Hepatocyte (in vitro differentiated cells): ENCODE results near the gene SORD. TPM values are rescaled to one million over a fixed set of nuclear protein-coding genes. Genes with fewer than 3 reads are reported as not detected.

Source experiments
- DNase-seq: peaks from one replicate; pipeline ENCODE4 v3.0.0-alpha.2; 2016; ENCODE audit warnings: low spot score
- H2AFZ ChIP-seq: fragments of 200-600 bp; sonication (generic); 2 replicates; pipeline ENCODE4 v1.6.0; 2016; ENCODE audit warnings: antibody characterized with exemption, mild to moderate bottlenecking
- H3K27ac ChIP-seq: fragments of 200-600 bp; sonication (generic); 2 replicates; pipeline ENCODE4 v1.5.1; 2016; ENCODE audit warnings: mild to moderate bottlenecking
- H3K27me3 ChIP-seq: fragments of 200-600 bp; sonication (generic); 2 replicates; pipeline ENCODE4 v1.6.1; 2016
- H3K36me3 ChIP-seq: fragments of 200-600 bp; sonication (generic); replicated peaks from 2 replicates; pipeline ENCODE4 v1.5.1; 2016; ENCODE audit warnings: low read depth; ENCODE audit not compliant: insufficient read depth
- H3K4me1 ChIP-seq: fragments of 200-600 bp; sonication (generic); 2 replicates; pipeline ENCODE4 v1.5.1; 2016; ENCODE audit warnings: mild to moderate bottlenecking, moderate library complexity; ENCODE audit not compliant: insufficient read depth
- H3K4me2 ChIP-seq: fragments of 200-600 bp; sonication (generic); 2 replicates; pipeline ENCODE4 v1.6.0; 2016
- H3K4me3 ChIP-seq: fragments of 200-600 bp; sonication (generic); 2 replicates; pipeline ENCODE4 v1.5.1; 2016; ENCODE audit warnings: mild to moderate bottlenecking
- H3K79me2 ChIP-seq: fragments of 200-600 bp; sonication (generic); 2 replicates; pipeline ENCODE4 v1.6.0; 2017; ENCODE audit warnings: mild to moderate bottlenecking
- H3K9me2 ChIP-seq: fragments of 200-600 bp; sonication (generic); replicated peaks from 2 replicates; pipeline ENCODE4 v1.6.0; 2017; ENCODE audit warnings: mild to moderate bottlenecking; ENCODE audit not compliant: insufficient read depth
- H3K9me3 ChIP-seq: fragments of 200-600 bp; sonication (generic); 2 replicates; pipeline ENCODE4 v1.5.1; 2016; ENCODE audit warnings: low read depth, mild to moderate bottlenecking
- H4K20me1 ChIP-seq: fragments of 200-600 bp; sonication (generic); 2 replicates; pipeline ENCODE4 v1.6.0; 2016; ENCODE audit warnings: mild to moderate bottlenecking; ENCODE audit not compliant: insufficient read depth, poor library complexity, severe bottlenecking
- CTCF ChIP-seq: fragments of 200-600 bp; sonication (generic); IDR thresholded peaks from 2 replicates; pipeline ENCODE4 v1.5.1; 2016; ENCODE audit warnings: antibody characterized with exemption, mild to moderate bottlenecking; ENCODE audit not compliant: poor library complexity
- EZH2 ChIP-seq: fragments of 200-600 bp; sonication (generic); IDR thresholded peaks from 2 replicates; pipeline ENCODE4 v1.6.1; 2016; ENCODE audit warnings: antibody characterized with exemption, mild to moderate bottlenecking, borderline replicate concordance
- EZH2phosphoT487 ChIP-seq: fragments of 200-600 bp; sonication (generic); IDR thresholded peaks from one replicate; pipeline ENCODE4 v1.6.1; 2018; ENCODE audit warnings: antibody characterized with exemption, mild to moderate bottlenecking, low read depth, moderate library complexity; ENCODE audit not compliant: unreplicated experiment, severe bottlenecking
- WGBS: methylation state at CpG from one replicate; pipeline ENCODE4 v1.1.6; 2016; ENCODE audit warnings: low lambda C conversion rate; ENCODE audit errors: missing lambda C conversion rate; 5-methylcytosine and 5-hydroxymethylcytosine counted together
- polyA plus RNA-seq: library from polyadenylated mRNA; unstranded; fragments of >200 nt; fragmentation: Nextera tagmentation; extraction: Ambion mirVana; gene quantifications from 2 replicates; pipeline ENCODE4 v1.2.1, GENCODE V29; 2016
- total RNA-seq: library from RNA; depleted of rRNA; stranded (reverse); fragments of >200 nt; gene quantifications from 2 replicates; pipeline ENCODE4 v1.2.3, GENCODE V29; 2014

SORD gene
- total and polyA plus RNA-seq, 2 experiments from 2014 or later, result 81.8 to 116 TPM

- DNase-seq, result peak; percentile 66
- Histone ChIP-seq H3K4me1 (peaks cover 19% of the 10 kb centered on the region), H3K9me3 (no peaks in the 10 kb centered on the region), H3K79me2 (no peaks in the 10 kb centered on the region), H3K4me2 (peak overlapping the region; percentile 6), H4K20me1 (no peaks in the 10 kb centered on the region), H3K4me3 (no peak overlapping the region), H3K27ac (peak overlapping the region; percentile 92), H2AFZ (no peak overlapping the region), H3K36me3 (no peaks in the 10 kb centered on the region), H3K9me2 (no peaks in the 10 kb centered on the region), H3K27me3 (no peaks in the 10 kb centered on the region)
- WGBS, result 53% methylated on average over 10 of the region's 10 CpGs
- TF ChIP-seq EZH2 (no peak), CTCF (no peak), EZH2phosphoT487 (no peak)
Measured at GRCh38 chr15:45088801-45089711, 66.1 kb downstream of the SORD start.

- whole genome bisulfite sequencing, result 31% methylated on average over 3 of the region's 3 CpGs
- Histone ChIP-seq H2AFZ (no peak overlapping the region), H3K9me3 (no peaks in the 10 kb centered on the region), H3K4me3 (no peak overlapping the region), H3K9me2 (no peaks in the 10 kb centered on the region), H3K4me2 (no peak overlapping the region), H3K36me3 (no peaks in the 10 kb centered on the region), H3K79me2 (no peaks in the 10 kb centered on the region), H3K27ac (peak overlapping the region; percentile 92), H4K20me1 (no peaks in the 10 kb centered on the region), H3K27me3 (no peaks in the 10 kb centered on the region), H3K4me1 (peaks cover 19% of the 10 kb centered on the region)
- DNase-seq, result peak; percentile 40
- TF ChIP-seq CTCF (no peak), EZH2 (no peak), EZH2phosphoT487 (no peak)
Measured at GRCh38 chr15:45089712-45090373, 66.8 kb downstream of the SORD start.

- Histone ChIP-seq H3K79me2 (no peaks in the 10 kb centered on the region), H4K20me1 (no peaks in the 10 kb centered on the region), H3K4me2 (no peak overlapping the region), H3K9me2 (no peaks in the 10 kb centered on the region), H3K27ac (peak overlapping the region; percentile 92), H3K9me3 (no peaks in the 10 kb centered on the region), H3K4me3 (no peak overlapping the region), H3K4me1 (peaks cover 19% of the 10 kb centered on the region), H2AFZ (no peak overlapping the region), H3K36me3 (no peaks in the 10 kb centered on the region), H3K27me3 (no peaks in the 10 kb centered on the region)
- 30% methylated on average over 7 of the region's 7 CpGs for WGBS
- peak; percentile 51 for DNase-seq
- TF ChIP-seq EZH2phosphoT487, result no peak
Measured at GRCh38 chr15:45091161-45091560, 68.2 kb downstream of the SORD start.

- Histone ChIP-seq H3K4me2 (no peak overlapping the region), H3K36me3 (no peaks in the 10 kb centered on the region), H3K9me3 (no peaks in the 10 kb centered on the region), H2AFZ (no peak overlapping the region), H4K20me1 (no peaks in the 10 kb centered on the region), H3K4me3 (no peak overlapping the region), H3K9me2 (no peaks in the 10 kb centered on the region), H3K27ac (peak overlapping the region; percentile 92), H3K79me2 (no peaks in the 10 kb centered on the region), H3K27me3 (no peaks in the 10 kb centered on the region), H3K4me1 (peaks cover 19% of the 10 kb centered on the region)
- TF ChIP-seq EZH2, result no peak
- no peak for TF ChIP-seq CTCF
- TF ChIP-seq EZH2phosphoT487, result no peak
- WGBS, result 83% methylated on average over 2 of the region's 2 CpGs
- no peak for DNase-seq
Measured at GRCh38 chr15:45091576-45091975, 68.6 kb downstream of the SORD start.
